CD4-positive, alpha-beta T cell (primary cell): ENCODE data around the gene DDX24. TPM values are rescaled to one million over a fixed set of nuclear protein-coding genes. Genes with fewer than 3 reads are reported as not detected.

ENCODE experiments used
- ATAC-seq: fragments of 200-7000 bp; cut with Tn5 transposase; one replicate; pipeline ENCODE4 v1.10.0; 2022; ENCODE audit warnings: mild to moderate bottlenecking; ENCODE audit not compliant: poor library complexity
- CTCF ChIA-PET: fragments of 350-600 bp; sonication (Branson Sonifier 250); formaldehyde crosslinking; loops from one replicate; lab custom pipeline; 2021; ENCODE audit warnings: antibody characterized with exemption, inconsistent platforms; lab: Charles Lee
- POLR2A ChIA-PET: fragments of 350-600 bp; sonication (Branson Sonifier 250); formaldehyde crosslinking; loops from one replicate; lab custom pipeline; 2021; ENCODE audit warnings: antibody characterized with exemption, inconsistent platforms; lab: Charles Lee
- DNase-seq, 14 experiments: peaks; one replicate each; pipeline ENCODE4 v3.0.0-alpha.2; 2013 to 2020; ENCODE audit warnings: mixed read lengths in 2 of 14
- H3K27ac ChIP-seq, 2 donors: one replicate each; pipeline versions ENCODE4 v1.5.1 to v1.7.0; 2013; ENCODE audit warnings: low read length in 2 of 2, low read depth in 1 of 2, mild to moderate bottlenecking in 1 of 2
- H3K27me3 ChIP-seq, 2 experiments: 1 replicate in 1 of 2; 2 replicates in 1 of 2; pipeline versions ENCODE4 v1.6.1 to v1.7.0; 2013; ENCODE audit warnings: low read length in 2 of 2, control low read depth in 1 of 2, mild to moderate bottlenecking in 1 of 2, moderate library complexity in 1 of 2; ENCODE audit not compliant: insufficient read depth in 2 of 2, control insufficient read depth in 1 of 2
- H3K36me3 ChIP-seq: one replicate; pipeline ENCODE4 v1.6.1; 2013; ENCODE audit warnings: low read length, control low read depth; ENCODE audit not compliant: insufficient read depth
- H3K4me1 ChIP-seq: one replicate; pipeline ENCODE4 v1.6.1; 2013; ENCODE audit warnings: low read length, control low read depth; ENCODE audit not compliant: insufficient read depth
- H3K4me3 ChIP-seq: one replicate; pipeline ENCODE4 v1.5.1; 2013; ENCODE audit warnings: mild to moderate bottlenecking, low read length, moderate library complexity
- H3K9me3 ChIP-seq, 2 experiments: 1 replicate in 1 of 2; 2 replicates in 1 of 2; pipeline versions ENCODE4 v1.6.1 to v1.7.0; 2013; ENCODE audit warnings: low read length in 2 of 2, mild to moderate bottlenecking in 2 of 2, control low read depth in 1 of 2, moderate library complexity in 1 of 2; ENCODE audit not compliant: control insufficient read depth in 1 of 2, insufficient read depth in 1 of 2
- H3K27ac Mint-ChIP-seq: one replicate; pipeline ENCODE4 v1.8.0; 2020; ENCODE audit warnings: mixed read lengths
- H3K27me3 Mint-ChIP-seq: one replicate; pipeline ENCODE4 v1.8.0; 2021; ENCODE audit warnings: mixed read lengths
- H3K36me3 Mint-ChIP-seq: one replicate; pipeline ENCODE4 v1.8.0; 2021; ENCODE audit warnings: low read depth, mixed read lengths
- H3K4me1 Mint-ChIP-seq: one replicate; pipeline ENCODE4 v1.8.0; 2021; ENCODE audit warnings: low read depth, mixed read lengths
- H3K4me3 Mint-ChIP-seq: one replicate; pipeline ENCODE4 v1.8.0; 2020; ENCODE audit warnings: mild to moderate bottlenecking, mixed read lengths
- H3K9me3 Mint-ChIP-seq: one replicate; pipeline ENCODE4 v1.8.0; 2020; ENCODE audit warnings: mixed read lengths
- intact Hi-C, 2 experiments: fragments of 100-400 bp; cut with DNase I in 1 of 2; cut with micrococcal nuclease in 1 of 2; formaldehyde crosslinking; loops; one replicate each; pipeline versions ENCODE4 v1.15.1 to v1.9.0; 2023 to 2025; cut with DNase I, micrococcal nuclease
- total RNA-seq, 174 experiments: library from RNA in 2 of 174; stranded (reverse) in 2 of 174; gene quantifications; one replicate each; pipeline ENCODE4 v1.2.3 and lab custom pipeline; 2021 to 2026
- TF ChIP-seq, protein P1 (sequence below): fragments of 200-600 bp; IDR thresholded peaks from one replicate; pipeline ENCODE4 v1.8.0; 2022; ENCODE audit warnings: antibody characterized with exemption, mild to moderate bottlenecking

Gene DDX24
- total RNA-seq, 2 experiments from 2014 or later: 678 to 711 TPM

DNA sequence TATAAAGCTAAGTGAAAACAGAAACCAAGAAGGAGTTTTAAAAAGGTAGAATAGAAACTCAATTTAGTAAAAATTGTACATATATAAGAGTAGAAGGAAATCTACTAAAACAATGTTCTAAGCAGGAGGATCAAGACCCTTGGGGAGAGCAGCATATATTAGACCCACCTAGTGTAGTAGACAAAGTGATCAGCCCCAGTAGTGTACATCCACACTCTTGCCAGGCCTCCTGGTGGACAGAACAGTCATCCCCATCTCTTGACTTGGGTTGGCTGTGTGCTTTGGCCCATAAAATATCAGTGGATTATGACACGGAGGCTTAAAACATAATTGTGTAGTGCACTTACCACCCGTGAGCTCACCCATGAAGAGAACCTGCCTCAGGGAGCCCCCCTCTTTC lies 65.8 kb downstream of the DDX24 start:
- H3K27me3 Mint-ChIP-seq: no peaks in the 10 kb centered on the region
- no peaks in the 10 kb centered on the region for H3K36me3 ChIP-seq
- no peak overlapping the region for H3K4me3 ChIP-seq
- H3K4me1 ChIP-seq: peaks cover 23% of the 10 kb centered on the region
- no peak overlapping the region for H3K27ac ChIP-seq
- H3K27ac Mint-ChIP-seq: no peak overlapping the region
- no peaks in the 10 kb centered on the region for H3K27me3 ChIP-seq
- DNase-seq: no peak
- H3K36me3 Mint-ChIP-seq: no peaks in the 10 kb centered on the region
- H3K9me3 ChIP-seq: no peaks in the 10 kb centered on the region
- TF ChIP-seq, protein P1, sequence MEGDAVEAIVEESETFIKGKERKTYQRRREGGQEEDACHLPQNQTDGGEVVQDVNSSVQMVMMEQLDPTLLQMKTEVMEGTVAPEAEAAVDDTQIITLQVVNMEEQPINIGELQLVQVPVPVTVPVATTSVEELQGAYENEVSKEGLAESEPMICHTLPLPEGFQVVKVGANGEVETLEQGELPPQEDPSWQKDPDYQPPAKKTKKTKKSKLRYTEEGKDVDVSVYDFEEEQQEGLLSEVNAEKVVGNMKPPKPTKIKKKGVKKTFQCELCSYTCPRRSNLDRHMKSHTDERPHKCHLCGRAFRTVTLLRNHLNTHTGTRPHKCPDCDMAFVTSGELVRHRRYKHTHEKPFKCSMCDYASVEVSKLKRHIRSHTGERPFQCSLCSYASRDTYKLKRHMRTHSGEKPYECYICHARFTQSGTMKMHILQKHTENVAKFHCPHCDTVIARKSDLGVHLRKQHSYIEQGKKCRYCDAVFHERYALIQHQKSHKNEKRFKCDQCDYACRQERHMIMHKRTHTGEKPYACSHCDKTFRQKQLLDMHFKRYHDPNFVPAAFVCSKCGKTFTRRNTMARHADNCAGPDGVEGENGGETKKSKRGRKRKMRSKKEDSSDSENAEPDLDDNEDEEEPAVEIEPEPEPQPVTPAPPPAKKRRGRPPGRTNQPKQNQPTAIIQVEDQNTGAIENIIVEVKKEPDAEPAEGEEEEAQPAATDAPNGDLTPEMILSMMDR: no peak
- POLR2A ChIA-PET: no interaction called here
- CTCF ChIA-PET: no interaction called here
- H3K4me1 Mint-ChIP-seq: peaks cover 24% of the 10 kb centered on the region
- intact Hi-C loops: no loop called here
- no peak for ATAC-seq
- no peaks in the 10 kb centered on the region for H3K9me3 Mint-ChIP-seq
- H3K4me3 Mint-ChIP-seq: no peak overlapping the region

DNA sequence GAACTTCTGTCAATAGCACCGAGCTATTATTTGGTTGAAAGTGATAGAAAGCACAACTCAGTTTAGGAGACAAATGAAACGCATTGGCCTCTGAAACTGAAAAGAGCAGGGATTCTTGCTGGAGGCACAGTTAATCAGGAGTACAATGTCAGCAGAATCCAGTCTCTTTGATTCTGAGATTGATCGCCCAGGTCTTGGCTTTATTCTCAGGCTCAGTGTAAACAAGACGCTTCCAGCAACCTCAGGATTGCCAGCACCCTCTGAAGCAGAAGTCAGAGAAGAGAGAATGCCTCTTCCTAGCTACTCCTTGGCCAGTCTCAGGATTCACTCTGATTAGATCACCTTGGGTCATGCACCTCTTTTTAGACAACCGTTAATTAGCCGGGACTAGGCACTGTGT lies 66.6 kb downstream of the DDX24 start:
- ATAC-seq: no peak
- no peak overlapping the region for H3K4me3 Mint-ChIP-seq
- H3K4me1 Mint-ChIP-seq: peaks cover 31% of the 10 kb centered on the region
- no peak for DNase-seq
- intact Hi-C loops: no loop called here
- H3K9me3 Mint-ChIP-seq: no peaks in the 10 kb centered on the region
- H3K36me3 Mint-ChIP-seq: no peaks in the 10 kb centered on the region
- ChIA-PET CTCF (interaction anchor here (1.9 kb wide), 1 partner anchor 22 kb away, joined by 5 read pairs; no protein-coding TSS in a partner anchor), POLR2A (no interaction called here)
- H3K4me1 ChIP-seq: peaks cover 27% of the 10 kb centered on the region
- H3K27me3 Mint-ChIP-seq: no peaks in the 10 kb centered on the region
- TF ChIP-seq, protein P1: no peak
- H3K27ac ChIP-seq: no peak overlapping the region
- H3K9me3 ChIP-seq: no peaks in the 10 kb centered on the region
- no peak overlapping the region for H3K27ac Mint-ChIP-seq
- no peak overlapping the region for H3K4me3 ChIP-seq
- H3K27me3 ChIP-seq: no peaks in the 10 kb centered on the region
- H3K36me3 ChIP-seq: no peaks in the 10 kb centered on the region

DNA sequence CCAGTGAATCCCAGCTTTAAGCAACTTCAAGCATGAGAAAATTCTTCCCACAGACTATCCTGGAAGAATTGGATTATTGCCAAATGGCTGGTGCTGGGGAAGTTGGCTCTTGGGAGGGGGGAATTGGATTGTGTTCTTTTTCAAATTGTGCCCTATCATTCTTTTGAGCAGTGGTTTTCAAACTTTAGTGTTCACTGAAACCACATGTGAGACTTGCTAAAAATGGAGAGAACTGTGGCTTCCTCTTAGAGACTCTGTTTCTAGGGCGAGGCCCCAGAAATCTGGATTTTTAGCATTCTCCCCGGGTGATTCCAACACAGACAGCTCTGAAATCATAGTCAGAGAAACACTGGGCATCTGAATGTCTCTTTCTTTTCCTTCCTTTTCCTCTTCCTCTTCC lies 69.2 kb downstream of the DDX24 start:
- H3K36me3 ChIP-seq: no peaks in the 10 kb centered on the region
- TF ChIP-seq, protein P1: no peak
- Mint-ChIP-seq H3K27me3 (peaks cover 5% of the 10 kb centered on the region), H3K36me3 (no peaks in the 10 kb centered on the region), H3K27ac (no peak overlapping the region), H3K4me1 (peaks cover 47% of the 10 kb centered on the region), H3K9me3 (no peaks in the 10 kb centered on the region), H3K4me3 (no peak overlapping the region)
- ATAC-seq (peak; percentile 89), DNase-seq (peak in 4 of 14 experiments; percentile 31 to 68 (median 66))
- no peaks in the 10 kb centered on the region for H3K27me3 ChIP-seq
- H3K4me3 ChIP-seq: no peak overlapping the region
- intact Hi-C loops: no loop called here
- H3K4me1 ChIP-seq: peaks cover 45% of the 10 kb centered on the region
- H3K9me3 ChIP-seq: no peaks in the 10 kb centered on the region
- POLR2A ChIA-PET: interaction anchor here (1.5 to 2.0 kb wide), 2 partner anchors 14 to 33 kb away, joined by 4 to 6 read pairs; partner anchors contain the start of gene OTUB2
- CTCF ChIA-PET: interaction anchor here (1.1 kb wide), 1 partner anchor 125 kb away, joined by 3 read pairs; no protein-coding TSS in a partner anchor
- H3K27ac ChIP-seq: no peak overlapping the region
